Activated CD8-positive, alpha-beta memory T cell treated with anti-CD3 and anti-CD28 coated beads for 24 hours (primary cell): ENCODE data around the gene MSANTD2.

Source experiments
- DNase-seq: peaks from one replicate; pipeline ENCODE4 v3.0.0-alpha.2; 2020

MSANTD2 gene

DNA sequence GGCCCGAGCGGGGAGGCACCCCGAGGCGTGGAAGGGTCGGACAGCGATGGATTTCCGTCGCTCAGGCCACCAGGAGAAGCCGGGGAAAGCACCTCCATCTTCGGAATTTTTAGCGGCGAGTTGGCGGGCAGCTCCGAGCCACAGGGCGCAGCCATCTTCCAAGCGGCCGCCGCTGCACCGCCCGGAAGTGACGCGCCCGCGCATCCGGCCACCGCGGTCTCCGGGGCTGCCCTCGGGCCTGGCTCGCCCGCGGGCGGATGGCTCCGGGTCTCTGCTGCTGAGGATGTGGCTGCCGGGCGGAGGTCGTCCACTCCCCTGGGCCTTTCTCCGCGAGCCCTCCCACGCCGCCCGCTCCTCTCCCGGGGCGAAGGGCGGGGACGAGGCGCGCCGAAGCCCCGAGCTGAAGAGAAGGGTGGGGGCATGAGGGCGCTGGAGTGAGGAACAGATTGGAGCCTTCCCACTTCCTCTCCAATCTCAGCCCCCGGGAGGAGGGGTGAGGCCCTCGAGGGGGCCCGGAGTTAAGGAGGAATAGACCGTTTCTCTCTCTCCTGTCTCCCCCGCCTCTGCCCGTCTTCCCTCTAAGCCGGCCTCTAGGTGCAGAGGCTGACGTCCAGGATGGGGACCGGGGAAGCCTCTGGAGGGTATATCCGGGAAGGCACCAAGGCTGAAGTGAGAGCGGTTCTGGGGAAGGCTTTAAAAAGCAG lies at the start of gene MSANTD2:
Gene MSANTD2, minus strand, starts transcription at position 181 of the 704 bp plus-strand sequence. Its CDS starts 26 bp downstream, at position 155.
- DNase-seq: peak; percentile 92

DNA sequence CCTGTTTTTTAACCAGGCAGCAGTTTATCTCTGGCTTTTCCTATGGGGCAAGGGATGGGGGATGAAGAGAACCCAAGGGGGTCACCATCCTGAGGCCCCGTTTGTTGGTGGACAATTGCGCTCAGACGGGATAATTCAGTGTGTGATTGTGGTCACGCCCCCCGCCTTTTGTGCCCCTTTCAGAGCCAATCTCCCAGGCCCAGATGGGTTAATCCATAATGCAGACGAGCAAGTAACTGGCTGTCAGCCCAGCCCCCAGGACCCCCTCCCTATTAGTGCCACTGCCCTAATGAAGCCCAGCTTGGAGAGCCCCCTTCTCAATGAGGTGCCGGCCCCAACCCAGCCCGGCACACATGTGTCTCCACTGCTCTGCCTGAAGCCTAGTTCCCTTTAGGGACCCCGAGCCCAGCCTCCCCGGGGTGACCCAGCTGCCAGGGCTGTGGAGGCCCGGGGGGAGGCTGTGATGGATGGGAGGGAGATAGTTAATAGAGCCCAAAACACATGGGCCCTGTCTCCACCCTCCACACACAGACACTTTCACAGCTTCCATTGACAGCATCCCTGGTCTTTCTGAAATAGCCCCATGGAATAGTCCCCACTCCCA lies 46.0 kb upstream of the MSANTD2 start:
- no peak for DNase-seq

DNA sequence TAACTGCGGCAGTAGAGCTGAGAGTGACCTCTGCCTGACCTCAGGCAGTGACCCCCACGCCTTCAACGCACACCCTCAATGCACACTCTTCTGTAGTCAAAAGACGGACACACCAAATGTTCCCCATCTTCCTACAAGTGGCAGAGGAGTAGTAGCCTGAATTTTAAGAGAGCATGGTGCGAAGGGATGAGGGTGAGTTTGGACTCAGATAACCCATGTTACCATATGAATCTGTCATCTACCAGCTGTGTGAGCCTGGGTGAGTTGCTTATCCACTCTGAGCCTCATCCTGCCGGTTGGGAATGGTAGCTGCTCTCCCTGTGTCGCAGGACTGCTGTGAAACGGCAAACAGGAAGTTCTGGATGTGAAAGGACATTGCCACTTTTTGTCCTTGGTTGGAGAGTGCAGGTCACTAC lies 44.5 kb upstream of the MSANTD2 start:
- DNase-seq: no peak

DNA sequence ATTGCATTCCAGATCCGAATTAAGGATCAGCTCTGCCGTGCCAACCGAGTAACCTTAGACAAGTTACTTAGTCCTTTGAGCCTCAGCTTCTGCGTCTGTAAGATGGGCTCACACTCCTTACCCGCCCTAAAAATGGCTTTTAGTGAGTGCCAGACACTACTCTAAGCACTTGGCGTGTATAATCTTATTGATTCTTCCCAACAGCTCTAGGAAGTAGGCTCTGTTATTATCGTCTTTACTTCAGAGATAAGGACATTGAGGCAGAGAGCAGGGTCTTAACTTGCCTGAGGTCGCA lies 43.4 kb upstream of the MSANTD2 start:
- DNase-seq: no peak

DNA sequence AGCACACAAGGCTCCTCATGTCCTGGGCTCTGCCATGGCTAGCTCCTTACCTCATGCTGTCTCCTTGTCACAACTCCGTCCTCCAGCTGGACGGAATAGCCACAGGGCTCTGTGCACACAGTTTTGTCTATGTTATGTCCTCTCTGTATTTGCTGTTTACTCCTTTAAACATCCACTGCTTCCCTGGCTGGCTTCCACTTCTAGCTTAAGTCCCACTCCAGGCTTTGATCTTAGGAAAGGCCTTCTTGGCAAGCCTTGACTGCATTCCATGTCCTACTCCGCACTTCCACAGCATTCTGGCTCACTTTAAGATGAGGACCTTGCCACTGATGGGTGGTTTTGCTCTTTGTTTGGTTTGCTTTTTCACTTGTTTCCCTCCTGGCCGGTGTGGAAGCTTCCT lies 42.1 kb upstream of the MSANTD2 start:
- no peak for DNase-seq

DNA sequence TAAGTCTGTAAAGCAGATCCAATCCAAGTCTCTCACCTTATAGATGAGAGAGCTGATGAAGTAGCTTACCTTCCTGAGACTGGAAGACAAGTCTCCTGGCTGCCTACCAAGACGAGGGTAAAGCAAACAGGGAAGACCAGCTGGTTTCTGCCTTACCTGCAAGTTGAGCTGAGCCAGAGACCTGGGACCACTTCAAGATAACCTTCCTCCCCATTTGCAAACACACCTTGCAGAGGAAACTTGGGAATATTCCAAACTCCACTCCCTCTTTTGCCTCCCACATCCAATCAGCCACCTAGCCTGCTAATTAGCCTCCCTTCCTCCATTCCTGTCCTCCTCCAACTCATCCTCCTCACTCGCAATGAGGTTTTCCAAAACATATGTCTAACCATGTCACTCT lies 41.6 kb upstream of the MSANTD2 start:
- no peak for DNase-seq

DNA sequence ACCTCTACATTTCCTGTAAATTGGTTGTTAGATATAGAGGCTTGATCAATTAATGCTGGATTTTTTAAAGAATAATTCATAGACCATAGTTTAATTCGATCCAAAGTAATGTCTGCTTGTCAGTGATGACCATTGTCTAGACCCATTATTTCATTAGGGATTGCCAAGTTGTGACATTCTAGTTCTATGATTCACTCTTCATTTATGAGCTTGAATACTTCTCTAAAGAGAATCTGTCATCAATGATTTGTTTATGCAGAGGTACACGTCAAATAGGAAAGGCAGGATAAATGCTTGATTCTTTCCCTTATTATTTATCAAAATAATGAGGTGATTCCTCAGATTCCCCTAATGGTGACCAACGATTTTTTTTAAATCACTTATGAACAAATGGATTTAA lies 41.0 kb upstream of the MSANTD2 start:
- DNase-seq: no peak

DNA sequence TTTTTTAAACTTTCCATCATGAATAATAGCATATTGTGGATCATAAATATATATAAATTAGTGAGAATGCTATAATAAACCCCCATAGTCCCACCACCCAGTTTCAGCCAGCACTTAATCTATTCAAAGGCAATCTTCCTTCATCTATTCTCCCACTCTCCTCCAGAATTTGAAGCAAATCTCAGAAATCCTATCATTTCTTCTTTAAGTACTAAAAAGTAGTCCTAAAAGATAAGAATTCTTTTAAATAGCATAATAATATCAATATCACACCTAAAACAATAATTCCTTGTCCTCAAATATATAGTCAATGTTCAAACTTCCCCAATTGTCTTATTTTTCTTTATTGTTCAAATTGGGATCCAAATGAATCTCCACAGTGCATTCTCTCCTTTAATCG lies 40.5 kb upstream of the MSANTD2 start:
- DNase-seq: no peak

DNA sequence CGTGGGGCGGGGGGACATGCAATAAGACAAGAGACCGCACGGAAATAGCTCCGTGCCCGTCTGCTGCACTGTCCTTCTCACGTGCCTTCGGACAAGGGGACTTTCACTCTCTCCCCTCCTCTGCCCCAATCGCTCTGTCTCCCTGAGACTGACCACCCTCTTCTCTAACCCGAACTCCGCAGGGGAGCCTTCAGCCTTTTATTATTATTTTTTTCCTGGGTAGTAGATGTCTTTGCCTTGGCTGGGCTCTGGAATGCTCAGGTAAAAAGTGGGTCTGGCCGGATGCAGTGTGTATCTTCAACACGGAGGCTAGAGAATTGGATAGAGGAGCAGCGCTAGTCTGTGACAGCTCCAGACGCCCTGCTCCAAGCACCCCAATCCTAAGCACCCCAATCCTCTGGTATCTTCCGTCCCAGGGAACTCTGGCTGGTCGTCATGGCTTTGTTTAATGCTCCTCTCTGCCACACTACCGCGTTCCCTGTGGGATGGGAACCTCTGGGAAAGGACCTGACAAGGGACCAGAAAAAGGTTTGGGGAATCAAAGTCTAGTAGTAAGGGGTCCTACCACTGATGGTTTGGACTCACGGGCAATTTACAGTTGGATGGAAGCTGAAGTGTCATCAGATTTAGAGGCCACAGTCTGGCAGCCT lies 39.9 kb upstream of the MSANTD2 start:
- no peak for DNase-seq

DNA sequence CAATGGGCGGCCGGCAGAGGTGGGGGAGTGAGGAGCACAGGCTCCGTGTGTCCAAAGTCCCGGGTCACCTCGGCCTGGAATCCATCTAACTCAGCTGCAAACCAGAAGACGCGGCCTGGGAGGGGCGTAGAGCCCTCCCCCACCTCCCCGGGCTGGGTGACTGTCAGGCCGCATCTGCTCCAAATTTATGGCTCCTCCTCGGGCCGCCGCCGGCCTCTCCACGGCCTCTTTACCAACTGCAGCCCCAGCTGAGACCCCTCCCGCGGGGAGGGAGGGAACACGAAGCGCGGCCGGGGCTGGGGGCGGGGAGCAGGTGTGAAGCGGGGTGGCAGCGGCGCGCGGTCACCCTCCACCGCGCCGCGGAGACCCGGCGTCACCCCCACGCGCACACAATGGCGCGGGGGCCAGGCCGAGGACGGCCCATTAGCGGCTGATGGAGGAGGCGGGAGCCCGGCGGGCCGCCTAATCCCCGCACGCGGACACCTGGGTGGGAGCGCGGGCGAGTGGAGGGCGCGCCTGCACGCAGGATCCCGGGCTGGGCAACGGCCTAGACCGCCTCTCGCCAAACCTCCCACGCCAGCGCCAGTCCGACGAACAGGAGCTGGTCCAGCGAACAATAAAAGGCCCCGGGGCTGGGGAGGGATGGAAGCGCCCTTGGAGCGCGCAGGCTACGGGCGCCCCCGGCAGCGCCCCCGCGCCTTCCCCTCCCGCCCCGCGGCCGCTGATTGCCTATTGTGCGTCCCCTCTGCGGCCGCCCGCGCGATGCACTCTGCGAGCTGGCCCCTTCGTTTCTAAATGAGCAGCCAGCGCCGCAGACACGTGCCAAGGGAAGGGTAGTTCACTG lies 39.1 kb upstream of the MSANTD2 start:
- DNase-seq: no peak

DNA sequence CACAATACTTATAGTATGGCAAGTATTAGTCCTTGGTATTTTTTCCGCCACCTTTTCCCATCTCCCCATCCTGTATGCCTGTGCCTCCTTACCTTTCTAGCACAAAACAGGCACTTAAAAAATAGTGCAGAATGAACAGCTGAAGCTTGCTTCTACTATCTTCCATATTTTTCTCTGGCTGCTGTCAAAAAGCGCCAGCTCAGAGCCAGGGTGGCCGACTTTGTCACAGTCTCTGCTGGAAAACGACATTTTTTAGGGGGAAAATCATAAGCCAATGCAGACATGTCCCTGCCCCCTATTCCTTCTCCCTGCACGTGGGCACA lies 38.6 kb upstream of the MSANTD2 start:
- DNase-seq: no peak

DNA sequence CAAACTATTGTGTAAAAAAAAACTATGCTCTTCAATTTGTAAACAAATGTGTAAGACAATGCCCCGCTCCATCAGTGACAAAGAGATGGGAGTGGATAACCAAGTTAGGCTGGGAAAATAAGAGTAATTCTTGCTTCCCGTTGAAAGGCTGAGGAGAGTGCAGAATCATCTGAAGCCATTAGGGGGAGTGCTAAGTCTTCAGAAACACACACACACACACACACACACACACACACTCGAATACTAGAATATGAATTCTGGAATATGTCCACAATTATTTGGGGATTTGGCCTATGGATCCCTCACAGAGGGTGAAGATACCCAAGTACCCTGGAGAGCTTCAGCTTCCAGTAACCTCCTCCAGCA lies 37.3 kb upstream of the MSANTD2 start:
- DNase-seq: no peak

DNA sequence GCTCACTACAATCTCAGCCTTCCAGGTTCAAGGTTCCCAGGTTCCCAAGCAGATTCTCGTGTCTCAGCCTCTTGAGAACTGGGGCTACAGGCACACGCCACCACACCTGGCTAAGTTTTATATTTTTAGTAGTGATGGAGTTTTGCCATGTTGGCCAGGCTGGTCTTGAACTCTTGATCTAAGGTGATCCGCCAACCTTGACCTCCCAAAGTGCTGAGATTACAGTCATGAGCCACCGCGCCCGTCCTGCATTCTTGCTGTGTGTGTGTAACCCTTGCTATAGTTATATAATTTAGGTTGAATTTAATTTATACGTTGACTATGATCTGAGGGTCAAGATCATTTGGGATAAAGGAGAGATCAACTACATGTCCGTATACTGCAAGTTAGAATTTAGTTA lies 35.7 kb upstream of the MSANTD2 start:
- no peak for DNase-seq

DNA sequence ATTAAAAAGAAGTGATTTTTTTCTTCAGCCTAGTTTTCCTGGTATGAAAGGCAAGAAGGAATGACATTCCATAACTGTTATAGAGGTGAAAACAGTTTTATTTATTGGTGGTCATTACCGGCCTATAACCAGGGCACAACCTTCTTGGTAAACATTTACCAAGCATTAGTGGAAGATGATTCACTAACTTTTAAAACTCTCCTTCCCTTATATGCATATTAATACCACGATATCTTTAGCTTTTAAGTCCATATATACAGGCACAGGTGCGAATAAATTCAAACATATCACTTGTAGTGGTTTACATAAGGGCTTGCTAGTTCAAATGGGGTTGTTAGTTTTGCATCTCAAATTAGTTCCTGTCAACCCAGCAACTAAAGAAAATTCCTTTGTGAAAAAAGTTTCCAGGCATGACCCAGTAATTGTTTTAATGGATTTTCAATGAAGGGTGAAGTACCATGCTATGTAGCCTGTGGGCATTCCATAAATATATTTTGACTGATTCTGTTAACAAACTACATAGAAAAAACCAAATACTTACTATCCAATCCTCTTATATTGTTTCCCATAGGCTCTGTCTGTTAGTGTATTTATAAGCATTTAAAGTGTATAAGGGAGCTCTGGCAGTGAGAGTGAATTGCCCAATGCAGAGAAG lies 34.4 kb upstream of the MSANTD2 start:
- DNase-seq: no peak

DNA sequence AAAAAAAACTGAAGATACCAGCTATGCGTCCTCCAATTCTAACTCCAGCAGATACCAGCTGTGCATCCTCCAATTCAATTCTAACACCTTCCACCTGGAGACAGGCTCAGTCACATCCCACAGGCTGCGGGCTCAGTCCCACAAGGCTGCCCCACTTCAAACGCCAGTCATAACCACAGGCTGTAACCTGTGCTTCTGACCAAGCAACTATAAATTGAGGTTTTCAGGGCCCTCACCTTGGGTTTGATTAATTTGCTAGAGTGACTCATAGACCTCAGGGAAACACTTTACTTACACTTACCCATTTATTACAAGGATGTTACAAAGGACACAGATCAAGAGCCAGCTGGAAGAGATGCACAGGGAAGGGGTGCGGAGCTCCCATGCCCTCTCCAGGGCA lies 32.4 kb upstream of the MSANTD2 start:
- no peak for DNase-seq

DNA sequence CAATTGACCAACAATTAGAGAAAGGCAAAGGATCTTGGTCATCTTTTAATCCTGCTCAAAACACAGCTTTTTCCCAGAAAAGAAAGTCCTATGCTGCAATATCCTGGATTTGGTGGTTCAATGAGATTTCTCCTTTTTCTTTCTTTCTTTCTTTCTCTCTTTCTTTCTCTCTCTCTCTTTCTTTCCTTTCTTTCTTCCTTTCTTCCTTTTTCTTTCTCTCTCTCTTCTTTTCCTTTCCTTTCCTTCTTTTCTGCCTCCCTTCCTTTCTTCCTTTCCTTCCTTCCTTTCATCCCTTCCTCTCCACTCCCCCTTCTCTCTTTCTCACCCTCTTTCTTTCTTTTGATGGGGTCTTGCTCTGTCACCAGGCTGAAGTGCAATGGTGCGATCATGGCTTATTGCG lies 31.7 kb upstream of the MSANTD2 start:
- no peak for DNase-seq

DNA sequence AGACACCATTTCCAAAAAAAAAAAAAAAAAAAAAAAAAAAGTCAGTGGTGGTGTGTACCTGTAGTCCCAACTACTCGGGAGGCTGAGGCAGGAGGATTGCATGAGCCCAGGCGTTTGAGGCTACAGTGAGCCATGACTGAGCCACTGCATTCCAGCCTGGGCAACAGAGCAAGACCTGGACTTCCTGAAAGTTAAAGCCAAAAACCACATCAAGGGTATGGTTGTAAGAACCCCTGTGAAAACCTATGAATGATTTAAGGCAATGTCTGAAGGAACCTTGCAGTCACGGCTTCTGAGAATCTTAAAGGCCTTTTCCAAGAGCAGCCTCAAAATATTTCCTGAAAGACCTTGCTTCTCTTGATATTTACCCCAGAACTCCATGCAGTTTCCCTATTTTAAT lies 30.5 kb upstream of the MSANTD2 start:
- DNase-seq: no peak

DNA sequence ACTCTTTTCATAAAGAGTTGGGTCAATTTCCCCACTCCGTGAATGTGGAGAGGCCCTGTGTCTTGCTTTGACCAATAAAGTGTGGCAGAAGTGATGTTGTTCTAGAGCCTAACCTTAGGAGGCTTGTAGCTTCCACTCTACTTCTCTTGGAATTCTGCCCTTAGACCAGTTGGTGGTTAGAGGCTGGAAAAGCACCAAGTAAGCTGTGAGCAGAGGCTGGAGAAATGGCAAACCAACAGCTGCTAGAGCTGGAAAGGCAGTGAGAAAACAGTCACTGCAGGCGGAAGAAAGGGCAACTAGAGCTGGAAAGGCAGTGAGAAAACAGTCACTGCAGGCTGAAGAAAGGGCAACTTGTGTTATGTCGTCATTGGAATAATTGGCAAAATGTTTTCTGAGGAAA lies 29.8 kb upstream of the MSANTD2 start:
- no peak for DNase-seq

DNA sequence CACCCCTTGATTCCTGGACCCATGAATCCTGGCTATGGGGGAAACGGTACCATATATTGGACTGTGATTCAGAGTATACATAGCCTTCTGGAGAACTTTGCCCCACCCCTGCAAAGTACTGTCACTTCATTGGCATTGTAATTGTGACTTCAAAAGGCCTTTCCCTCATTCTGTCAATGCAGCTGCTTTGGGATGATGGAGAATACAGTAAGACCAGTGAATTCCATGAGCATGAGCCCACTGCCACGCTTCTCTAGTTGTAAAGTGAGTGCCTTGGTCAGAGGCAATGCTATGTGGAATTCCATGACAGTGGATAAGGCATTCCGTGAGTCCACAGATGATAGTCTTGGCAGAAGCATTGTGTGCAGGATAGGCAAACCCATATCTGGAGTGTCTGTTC lies 25.7 kb upstream of the MSANTD2 start:
- no peak for DNase-seq

DNA sequence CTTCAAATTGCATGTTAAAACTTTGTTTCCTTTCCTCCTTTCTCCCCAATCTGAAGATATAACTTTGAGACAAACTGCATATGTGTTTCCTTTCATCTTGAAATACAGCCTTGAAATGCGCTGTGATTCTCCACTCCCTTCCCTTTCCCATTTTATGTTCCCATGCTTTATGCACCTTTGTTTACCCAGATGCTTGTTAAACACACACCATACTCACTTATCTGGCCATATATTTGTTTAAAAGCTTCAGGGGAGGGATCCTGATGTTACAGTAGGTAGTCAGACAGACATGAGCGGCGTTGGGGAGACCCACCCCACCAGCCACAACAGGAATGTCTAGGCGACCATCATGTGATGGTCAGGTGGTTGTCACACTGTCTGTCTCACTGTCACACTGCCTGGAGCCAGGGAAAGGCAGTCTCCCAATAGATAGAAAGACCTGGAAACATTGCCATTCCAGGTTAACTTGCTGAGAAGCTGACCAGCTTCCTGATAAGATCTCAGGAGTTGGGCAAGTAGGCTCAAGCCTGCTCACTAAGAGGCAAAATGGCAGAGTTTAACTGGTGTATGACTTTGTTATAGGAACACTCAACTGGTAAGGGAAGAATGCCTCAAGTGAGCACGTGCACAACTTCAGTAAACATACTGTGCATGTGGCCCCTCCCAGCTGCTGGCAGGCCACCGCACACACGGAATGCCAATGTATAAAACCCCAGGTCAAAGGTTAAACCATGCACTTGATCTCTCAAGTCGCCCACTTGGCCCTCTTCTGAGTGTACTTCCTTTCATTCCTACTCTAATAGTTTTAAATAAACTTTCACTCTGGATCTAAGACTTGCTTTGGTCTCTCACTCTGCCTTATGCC lies 23.5 kb upstream of the MSANTD2 start:
- DNase-seq: no peak

DNA sequence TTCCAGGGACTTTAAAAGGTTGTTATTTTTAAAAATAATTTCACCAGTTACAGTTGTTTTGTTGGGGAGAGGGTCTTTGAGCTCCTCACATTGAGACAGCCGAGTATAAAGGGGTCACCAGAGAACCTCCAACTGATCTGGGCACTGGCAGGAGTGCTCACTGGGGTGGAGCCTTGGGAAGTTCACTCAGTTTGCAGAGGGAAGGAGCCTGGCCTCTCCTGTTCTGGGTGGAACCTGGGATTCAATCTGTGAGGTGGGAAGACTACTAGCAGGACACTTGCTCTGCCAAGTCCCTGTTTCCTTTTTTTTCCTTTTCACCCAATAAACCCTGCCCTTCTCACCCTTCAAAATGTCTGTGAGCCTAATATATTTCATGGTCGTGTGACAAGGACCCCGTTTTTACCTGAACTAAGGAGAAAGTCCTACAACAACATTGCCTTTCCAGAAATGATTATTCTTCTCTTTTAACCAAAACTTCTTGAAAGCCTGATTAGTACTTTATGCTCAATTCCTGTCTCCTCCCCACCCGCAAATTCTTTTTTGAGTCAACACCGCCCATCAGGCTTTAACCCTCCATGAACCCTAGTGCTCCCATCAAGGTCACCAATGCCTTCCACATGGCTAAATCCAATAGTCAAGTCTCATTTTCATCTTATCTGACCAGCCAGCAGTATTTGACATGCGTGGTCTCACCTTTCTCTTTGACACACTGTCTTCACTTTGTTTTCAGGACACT lies 22.0 kb upstream of the MSANTD2 start:
- DNase-seq: no peak

DNA sequence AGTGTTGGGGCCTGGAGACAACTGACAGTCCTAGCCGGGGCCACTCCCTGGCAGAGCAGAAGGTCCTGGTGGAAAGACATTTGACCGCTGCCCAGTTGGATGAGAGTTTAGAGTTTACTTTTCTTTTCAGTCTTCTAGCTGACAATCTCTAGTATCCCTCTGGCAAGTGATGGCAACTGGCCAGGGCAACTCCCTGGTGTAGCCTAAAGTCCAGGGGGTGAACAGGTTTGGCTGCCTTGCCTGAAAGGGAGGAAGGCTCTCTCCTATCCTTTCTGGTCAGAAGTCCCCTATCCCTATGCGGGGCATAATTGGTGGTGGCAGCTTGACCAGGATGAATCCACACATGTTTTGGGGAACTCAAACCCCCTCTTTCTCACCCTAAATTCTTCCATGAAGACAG lies 16.8 kb upstream of the MSANTD2 start:
- no peak for DNase-seq
